Mononuclear cell (primary cell): Measurements from ENCODE around the gene UBL4B. TPM values are rescaled to one million over a fixed set of nuclear protein-coding genes. Genes with fewer than 3 reads are reported as not detected.

Experiments
- H3K27me3 ChIP-seq: 2 replicates; pipeline ENCODE4 v1.6.0; 2011; ENCODE audit warnings: low read length, control low read depth; ENCODE audit not compliant: insufficient read depth
- H3K4me1 ChIP-seq: 2 replicates; pipeline ENCODE4 v1.5.1; 2011; ENCODE audit warnings: mild to moderate bottlenecking, low read length, control low read depth; ENCODE audit not compliant: insufficient read depth
- H3K4me3 ChIP-seq: 2 replicates; pipeline ENCODE4 v1.5.1; 2011; ENCODE audit warnings: mild to moderate bottlenecking, low read length, moderate library complexity
- H3K9me3 ChIP-seq: 2 replicates; pipeline ENCODE4 v1.5.1; 2011; ENCODE audit warnings: low read depth, mild to moderate bottlenecking, control low read depth, low read length
- total RNA-seq: library from RNA; depleted of rRNA; stranded (reverse); fragments of >200 nt; gene quantifications from one replicate; pipeline ENCODE4 v1.2.3, GENCODE V29; 2012

Gene UBL4B
- total RNA-seq, 1 donor: not detected

GRCh38 chr1:110094931-110095654, 17.1 kb upstream of the UBL4B start:
- H3K9me3 ChIP-seq: no peaks in the 10 kb centered on the region
- no peak overlapping the region for H3K4me3 ChIP-seq
- H3K27me3 ChIP-seq: no peaks in the 10 kb centered on the region
- H3K4me1 ChIP-seq: no peaks in the 10 kb centered on the region

- Histone ChIP-seq H3K4me1 (peaks cover 12% of the 10 kb centered on the region), H3K27me3 (no peaks in the 10 kb centered on the region), H3K4me3 (no peak overlapping the region), H3K9me3 (no peaks in the 10 kb centered on the region)
Observed at GRCh38 chr1:110097507-110098221, 14.6 kb upstream of the UBL4B start.

- Histone ChIP-seq H3K4me1 (peaks cover 14% of the 10 kb centered on the region), H3K27me3 (no peaks in the 10 kb centered on the region), H3K9me3 (no peaks in the 10 kb centered on the region), H3K4me3 (no peak overlapping the region)
Observed at GRCh38 chr1:110098222-110099026, 13.8 kb upstream of the UBL4B start.

GRCh38 chr1:110100335-110100734, 11.9 kb upstream of the UBL4B start:
- H3K4me3 ChIP-seq: no peak overlapping the region
- no peaks in the 10 kb centered on the region for H3K27me3 ChIP-seq
- no peaks in the 10 kb centered on the region for H3K9me3 ChIP-seq
- peaks cover 14% of the 10 kb centered on the region for H3K4me1 ChIP-seq

GRCh38 chr1:110102081-110102480, 10.2 kb upstream of the UBL4B start:
- Histone ChIP-seq H3K4me3 (no peak overlapping the region), H3K9me3 (no peaks in the 10 kb centered on the region), H3K27me3 (no peaks in the 10 kb centered on the region), H3K4me1 (peaks cover 14% of the 10 kb centered on the region)

GRCh38 chr1:110106013-110106941, 6.0 kb upstream of the UBL4B start:
- no peaks in the 10 kb centered on the region for H3K27me3 ChIP-seq
- no peaks in the 10 kb centered on the region for H3K9me3 ChIP-seq
- H3K4me1 ChIP-seq: peaks cover 14% of the 10 kb centered on the region
- H3K4me3 ChIP-seq: no peak overlapping the region

- no peaks in the 10 kb centered on the region for H3K4me1 ChIP-seq
- H3K4me3 ChIP-seq: no peak overlapping the region
- no peaks in the 10 kb centered on the region for H3K27me3 ChIP-seq
- no peaks in the 10 kb centered on the region for H3K9me3 ChIP-seq
Observed at GRCh38 chr1:110107867-110108469, 4.3 kb upstream of the UBL4B start.

GRCh38 chr1:110111081-110111480, 1.2 kb upstream of the UBL4B start:
- Histone ChIP-seq H3K27me3 (no peaks in the 10 kb centered on the region), H3K9me3 (no peaks in the 10 kb centered on the region), H3K4me1 (no peaks in the 10 kb centered on the region), H3K4me3 (no peak overlapping the region)

GRCh38 chr1:110112656-110113055, 413 bp downstream of the UBL4B start:
- Histone ChIP-seq H3K4me3 (no peak overlapping the region), H3K27me3 (no peaks in the 10 kb centered on the region)

GRCh38 chr1:110113551-110113950, 1.3 kb downstream of the UBL4B start:
- Histone ChIP-seq H3K27me3 (no peaks in the 10 kb centered on the region), H3K4me3 (no peak overlapping the region), H3K4me1 (no peaks in the 10 kb centered on the region), H3K9me3 (no peaks in the 10 kb centered on the region)

More at GRCh38 chr1:110112656-110113055, 413 bp downstream of the UBL4B start:
- Histone ChIP-seq H3K9me3 (no peaks in the 10 kb centered on the region), H3K4me1 (no peaks in the 10 kb centered on the region)

- Histone ChIP-seq H3K4me1 (no peaks in the 10 kb centered on the region), H3K9me3 (no peaks in the 10 kb centered on the region), H3K27me3 (no peaks in the 10 kb centered on the region), H3K4me3 (no peak overlapping the region)
Observed at GRCh38 chr1:110114173-110114572, 1.9 kb downstream of the UBL4B start.

- Histone ChIP-seq H3K27me3 (no peaks in the 10 kb centered on the region), H3K4me3 (no peak overlapping the region), H3K9me3 (no peaks in the 10 kb centered on the region), H3K4me1 (no peaks in the 10 kb centered on the region)
Observed at GRCh38 chr1:110114784-110115183, 2.5 kb downstream of the UBL4B start.

- Histone ChIP-seq H3K4me1 (no peaks in the 10 kb centered on the region), H3K9me3 (no peaks in the 10 kb centered on the region), H3K4me3 (no peak overlapping the region), H3K27me3 (no peaks in the 10 kb centered on the region)
Observed at GRCh38 chr1:110118636-110119396, 6.6 kb downstream of the UBL4B start.
